GM19397 (cell line): ENCODE data around the gene IFT22.
"Not testable (repeated sequence)": the region's sequence is repeated elsewhere in the genome, so short reads cannot be mapped to it uniquely, and the experiment has no call there.

Experiments used
- ATAC-seq: cut with Tn5 transposase; IDR thresholded peaks from one replicate; pipeline ENCODE4 v1.9.1; 2021; ENCODE audit warnings: mild to moderate bottlenecking, moderate library complexity; ENCODE audit not compliant: unreplicated experiment

Gene IFT22

DNA sequence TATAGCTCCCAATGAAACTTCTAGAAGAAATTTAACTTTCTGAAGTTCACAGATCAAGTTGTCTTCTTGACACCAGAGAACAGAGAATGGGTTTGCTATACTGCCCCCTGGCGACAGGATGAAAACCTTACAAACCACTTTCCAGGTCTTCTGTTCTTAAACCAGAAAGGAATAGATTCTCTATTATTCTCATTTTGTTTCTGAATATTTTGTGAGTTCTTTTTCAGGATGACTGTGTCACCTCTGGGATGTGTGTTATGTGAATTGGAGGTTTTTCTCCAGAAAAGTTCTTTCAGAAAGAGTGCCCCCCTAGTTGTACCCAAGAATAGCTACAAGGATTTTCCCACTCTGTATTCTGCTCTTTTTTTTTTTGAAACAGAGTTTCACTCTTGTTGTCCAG, 6.3 kb downstream of the IFT22 start:
- no peak for ATAC-seq

DNA sequence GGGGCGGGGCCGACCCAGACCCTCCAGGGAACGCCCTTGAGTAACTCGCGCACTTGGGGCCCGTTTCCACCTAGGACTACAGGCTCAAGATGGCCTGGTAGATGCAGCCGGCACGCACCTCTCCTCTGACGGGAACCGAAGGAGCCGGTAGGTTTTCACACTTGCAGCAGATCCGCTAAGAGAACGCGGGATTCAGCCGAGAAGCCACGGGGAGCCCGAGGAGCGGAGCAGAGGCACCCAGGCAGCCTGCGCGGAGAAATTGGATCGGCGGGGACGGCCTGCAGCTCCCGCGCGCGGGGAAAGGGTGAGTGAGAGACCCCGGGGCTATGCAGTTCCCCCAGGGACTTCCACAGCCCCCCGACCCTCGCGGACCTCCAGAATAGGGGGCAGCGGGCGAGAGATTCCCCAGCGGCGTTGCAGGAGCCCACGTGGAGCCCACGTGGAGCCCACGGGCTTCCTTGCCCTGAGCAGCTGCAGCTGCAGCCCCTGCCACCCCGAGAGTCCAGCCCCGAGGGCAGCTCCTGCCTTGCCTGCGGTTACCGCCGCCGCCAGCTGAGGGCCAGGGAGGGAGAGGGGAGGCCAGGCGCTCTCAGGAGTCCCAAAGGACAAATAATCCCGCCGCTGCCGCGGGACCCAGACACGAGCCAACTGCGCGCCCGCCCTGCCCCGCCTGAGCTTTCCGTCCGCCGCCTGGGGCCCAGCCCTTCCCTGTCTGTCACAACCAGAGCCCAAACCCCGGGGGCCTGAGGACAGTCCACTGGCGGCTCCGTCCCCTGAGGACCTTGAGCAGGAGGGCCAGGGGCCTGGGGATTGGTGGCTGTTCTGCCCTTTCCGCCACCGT, 13.1 kb downstream of the IFT22 start:
- ATAC-seq, result no peak

DNA sequence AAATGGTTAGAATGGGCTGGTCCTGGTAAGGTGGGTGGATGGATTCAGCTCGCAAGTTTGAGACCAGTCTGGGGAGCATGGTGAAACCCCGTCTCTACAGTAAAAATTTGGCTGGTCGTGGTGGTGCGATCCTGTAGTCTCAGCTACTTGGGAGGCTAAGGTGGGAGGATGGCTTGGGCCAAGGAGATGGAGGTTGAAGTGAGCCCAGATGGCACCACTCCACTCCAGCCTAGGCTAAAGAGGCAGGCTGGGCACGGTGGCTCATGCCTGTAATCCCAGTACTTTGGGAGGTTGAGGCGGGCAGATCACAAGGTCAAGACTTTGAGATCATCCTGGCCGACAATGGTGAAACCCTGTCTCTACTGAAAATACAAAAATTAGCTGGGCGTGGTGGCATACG, 15.3 kb downstream of the IFT22 start:
- ATAC-seq, result no peak

DNA sequence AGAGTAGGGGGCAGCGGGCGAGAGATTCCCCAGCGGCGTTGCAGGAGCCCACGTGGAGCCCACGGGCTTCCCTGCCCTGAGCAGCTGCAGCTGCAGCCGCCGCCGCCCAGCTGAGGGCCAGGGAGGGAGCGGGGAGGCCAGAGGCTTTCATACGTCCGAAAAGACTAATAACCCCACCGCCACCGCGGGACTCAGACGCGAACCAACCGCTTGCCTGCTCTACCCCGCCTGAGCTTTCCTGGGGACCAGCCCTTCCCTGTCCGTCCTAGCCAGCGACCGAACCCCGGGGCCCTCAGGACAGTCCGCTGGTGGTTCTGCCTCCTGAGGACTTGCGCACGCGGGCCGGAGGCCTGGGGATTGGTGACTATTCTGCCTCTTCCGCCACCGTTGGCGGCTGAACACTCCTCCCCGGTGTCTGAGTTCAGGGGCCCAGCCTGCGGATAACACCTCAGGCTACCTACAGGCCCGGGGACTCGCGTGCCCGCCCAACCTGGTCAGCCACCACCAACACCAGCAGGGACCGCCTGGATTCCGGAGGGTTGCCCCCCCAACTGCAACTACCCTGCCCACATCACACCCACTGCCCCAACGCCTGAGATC, 18.4 kb downstream of the IFT22 start:
- no peak for ATAC-seq

DNA sequence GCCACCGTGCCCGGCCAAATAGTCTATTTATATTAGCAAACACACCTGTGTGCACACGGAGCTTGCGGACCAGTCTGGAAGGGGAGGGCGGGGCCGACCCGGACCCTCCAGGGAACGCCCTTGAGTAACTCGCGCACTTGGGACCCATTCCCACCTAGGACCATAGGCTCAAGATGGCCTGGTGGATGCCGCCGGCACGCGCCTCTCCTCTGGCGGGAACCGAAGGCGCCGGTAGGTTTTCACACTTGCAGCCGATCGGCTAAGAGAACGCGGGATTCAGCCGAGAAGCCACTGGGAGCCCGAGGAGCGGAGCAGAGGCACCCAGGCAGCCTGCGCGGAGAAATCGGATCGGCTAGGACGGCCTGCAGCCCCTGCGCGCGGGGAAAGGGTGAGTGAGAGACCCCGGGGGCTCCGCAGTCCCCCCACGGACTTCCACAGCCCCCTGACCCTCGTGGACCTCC, 18.9 kb downstream of the IFT22 start:
- ATAC-seq, result no peak

DNA sequence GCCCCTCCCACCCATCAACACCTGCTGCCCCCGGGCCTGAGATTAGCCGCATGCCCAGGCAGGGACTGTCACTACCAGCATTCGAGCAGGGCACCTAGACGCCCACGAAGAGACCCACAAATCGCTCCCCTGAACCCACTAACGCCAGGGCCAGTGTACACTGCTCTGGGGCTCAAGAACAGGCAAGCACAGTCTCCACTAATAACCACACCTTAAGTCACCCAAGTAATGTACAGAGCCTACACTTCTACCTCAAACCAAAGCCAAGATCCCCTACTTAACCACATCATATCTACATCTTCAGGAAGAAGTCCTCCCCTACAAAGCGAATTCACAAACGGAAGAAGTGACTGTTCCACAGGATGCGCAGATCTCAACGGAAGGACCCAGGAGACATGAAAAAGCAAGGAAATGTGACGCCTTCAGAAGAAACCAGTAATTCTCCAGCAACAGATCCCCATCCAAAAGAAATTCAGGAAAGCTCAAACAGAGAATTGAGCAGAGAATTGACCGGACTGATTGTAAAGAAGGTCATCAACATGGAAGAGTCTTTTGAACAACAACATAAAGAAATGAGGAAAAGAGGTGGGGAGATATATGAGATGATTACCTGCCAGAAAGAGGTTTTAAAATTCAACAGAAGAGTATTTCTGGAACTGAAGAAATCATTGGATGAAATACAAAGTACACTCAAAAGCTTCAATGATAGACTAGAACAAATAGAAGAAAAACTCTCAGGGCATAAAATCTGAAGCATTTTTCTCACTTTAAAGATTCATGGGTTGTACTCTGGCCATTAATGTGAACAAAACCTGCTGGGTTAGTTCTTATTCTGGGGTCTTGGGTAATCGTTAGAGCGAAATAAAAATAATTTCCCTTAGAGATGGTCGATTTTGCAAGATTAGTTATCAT, 20.9 kb downstream of the IFT22 start:
- no peak for ATAC-seq

DNA sequence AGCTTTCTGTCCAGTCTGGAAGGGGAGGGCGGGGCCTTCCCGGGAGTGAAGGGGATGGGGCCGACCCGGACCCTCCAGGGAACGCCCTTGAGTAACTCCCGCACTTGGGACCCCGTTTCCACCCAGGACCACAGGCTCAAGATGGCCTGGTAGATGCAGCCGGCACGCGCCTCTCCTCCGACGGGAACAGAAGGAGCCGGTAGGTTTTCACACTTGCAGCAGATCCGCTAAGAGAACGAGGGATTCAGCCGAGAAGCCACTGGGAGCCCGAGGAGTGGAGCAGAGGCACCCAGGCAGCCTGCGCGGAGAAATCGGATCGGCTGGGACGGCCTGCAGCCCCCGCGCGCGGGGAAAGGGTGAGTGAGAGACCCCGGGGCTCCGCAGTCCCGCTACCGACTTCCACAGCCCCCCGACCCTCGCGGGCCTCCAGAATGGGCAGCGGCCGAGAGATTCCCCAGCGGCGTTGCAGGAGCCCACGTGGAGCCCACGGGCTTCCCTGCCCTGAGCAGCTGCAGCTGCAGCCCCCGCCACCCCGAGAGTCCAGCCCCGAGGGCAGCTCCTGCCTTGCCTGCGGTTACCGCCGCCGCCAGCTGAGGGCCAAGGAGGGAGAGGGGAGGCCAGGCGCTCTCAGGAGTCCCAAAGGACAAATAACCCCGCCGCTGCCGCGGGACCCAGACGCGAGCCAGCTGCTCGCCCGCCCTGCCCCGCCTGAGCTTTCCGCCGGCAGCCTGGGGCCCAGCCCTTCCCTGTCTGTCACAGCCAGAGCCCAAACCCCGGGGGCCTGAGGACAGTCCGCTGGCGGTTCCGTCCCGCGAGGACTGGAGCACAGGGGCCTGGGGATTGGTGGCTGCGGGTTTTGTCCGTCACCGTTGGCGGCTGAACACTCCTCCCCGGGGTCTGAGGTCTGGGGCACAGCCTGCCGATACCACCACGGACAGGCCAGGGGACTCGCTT, 21.8 kb downstream of the IFT22 start:
- ATAC-seq, result no peak

DNA sequence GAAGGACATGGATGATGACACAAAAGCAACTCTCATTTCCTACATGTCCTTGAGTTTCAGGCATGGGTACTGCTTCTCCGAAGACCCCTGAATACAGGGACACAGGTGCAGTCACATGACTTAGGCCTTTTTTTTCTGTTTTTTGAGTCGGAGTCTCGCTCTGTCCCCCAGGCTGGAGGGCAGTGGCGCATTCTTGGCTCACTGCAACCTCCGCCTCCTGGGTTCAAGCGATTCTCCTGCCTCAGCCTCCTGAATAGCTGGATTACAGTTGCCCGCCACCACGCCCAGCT, 26.8 kb downstream of the IFT22 start:
- ATAC-seq, result no peak

DNA sequence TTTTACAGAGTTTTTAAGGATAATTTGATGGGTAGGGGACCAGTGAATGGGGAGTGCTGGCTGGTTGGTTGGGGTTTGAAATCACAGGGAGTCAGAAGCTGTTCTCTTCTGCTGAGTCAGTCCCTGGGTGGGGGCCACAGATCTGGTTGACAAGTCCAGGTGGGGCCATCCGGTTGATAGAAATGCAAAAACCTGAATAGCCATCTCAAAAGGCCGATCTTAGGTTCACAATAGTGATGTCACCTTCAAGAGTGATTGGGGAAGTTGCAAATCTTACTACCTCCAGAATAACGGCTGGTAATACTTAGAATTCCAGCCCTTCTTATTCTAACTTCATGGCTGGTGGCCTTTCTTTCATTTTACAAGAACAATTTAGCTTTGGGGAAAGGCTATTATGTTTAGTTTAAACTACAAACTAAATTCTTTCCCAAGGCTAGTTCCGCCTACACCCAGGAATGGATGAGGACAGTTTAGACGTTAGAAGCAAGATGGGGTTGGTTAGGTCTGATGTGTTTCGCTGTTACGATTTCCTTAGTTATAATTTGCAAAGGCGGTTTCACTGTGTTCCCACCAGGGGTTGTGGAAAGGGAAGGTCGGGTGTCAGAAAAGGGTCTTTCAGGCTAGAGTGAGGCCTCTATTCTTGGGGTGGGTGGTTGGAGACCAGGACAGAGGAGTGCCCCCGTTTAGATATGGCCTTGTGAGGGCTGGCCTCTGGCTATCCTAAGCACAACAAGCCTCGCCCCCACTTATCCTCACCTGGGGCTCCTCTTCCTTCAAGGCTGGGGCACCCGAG, 27.4 kb downstream of the IFT22 start:
- no peak for ATAC-seq

DNA sequence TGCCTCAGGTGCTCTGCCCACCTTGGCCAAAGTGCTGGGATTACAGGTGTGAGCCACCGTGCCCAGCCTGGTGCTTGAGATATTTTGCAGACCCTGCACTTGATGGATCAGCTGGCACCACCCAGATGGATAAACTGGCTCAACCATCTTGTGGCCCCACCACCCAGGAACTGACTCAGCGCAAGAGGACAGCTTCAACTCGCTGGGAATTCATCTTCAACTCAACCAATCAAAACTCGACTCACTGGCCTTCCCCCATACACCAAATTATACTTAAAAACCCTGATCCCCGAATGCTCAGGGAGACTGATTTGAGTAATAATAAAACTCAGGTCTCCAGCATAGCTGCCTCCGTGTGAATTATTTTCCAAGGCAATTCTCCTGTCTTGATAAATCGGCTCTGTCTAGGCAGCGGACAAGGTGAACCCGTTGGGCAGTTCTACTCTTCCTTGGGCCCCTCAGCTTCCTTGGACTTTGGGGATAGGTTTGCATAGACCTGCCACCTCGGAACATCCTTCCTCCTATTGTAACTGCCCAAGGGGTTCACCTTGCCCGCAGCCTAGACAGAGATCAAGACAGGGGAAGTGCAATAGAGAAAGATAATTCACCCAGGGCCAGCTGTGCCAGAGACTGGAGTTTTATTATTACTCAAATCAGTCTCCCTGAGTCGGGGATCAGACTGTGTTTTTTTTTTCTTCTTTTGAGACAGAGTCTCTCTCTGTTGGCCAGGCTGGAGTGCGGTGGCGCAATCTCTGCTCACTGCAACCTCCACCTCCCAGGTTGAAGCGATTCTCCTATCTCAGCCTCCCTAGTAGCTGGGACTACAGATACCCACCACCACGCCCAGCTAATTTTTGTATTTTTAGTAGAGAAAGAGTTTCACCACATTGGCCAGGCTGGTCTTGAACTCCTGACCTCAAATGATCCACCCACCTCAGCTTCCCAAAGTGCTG, 28.3 kb downstream of the IFT22 start:
- ATAC-seq, result not testable (repeated sequence)

DNA sequence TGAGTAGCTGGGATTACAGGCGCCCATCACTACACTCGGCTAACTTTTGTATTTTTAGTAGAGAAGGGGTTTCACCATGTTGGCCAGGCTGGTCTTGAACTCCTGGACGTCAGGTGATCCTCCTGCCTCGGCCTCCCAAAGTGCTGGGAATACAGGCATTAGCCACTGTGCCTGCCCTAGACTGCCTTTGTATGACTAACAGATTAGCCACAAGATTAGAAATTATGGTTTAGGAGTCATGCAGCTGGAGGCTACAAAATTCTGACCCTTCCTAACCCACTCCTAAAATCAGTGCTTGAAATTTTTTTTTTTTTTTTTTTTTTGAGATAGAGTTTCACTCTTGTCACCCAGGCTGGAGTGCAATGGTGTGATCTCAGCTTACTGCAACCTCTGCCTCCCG, 29.0 kb downstream of the IFT22 start:
- not testable (repeated sequence) for ATAC-seq

DNA sequence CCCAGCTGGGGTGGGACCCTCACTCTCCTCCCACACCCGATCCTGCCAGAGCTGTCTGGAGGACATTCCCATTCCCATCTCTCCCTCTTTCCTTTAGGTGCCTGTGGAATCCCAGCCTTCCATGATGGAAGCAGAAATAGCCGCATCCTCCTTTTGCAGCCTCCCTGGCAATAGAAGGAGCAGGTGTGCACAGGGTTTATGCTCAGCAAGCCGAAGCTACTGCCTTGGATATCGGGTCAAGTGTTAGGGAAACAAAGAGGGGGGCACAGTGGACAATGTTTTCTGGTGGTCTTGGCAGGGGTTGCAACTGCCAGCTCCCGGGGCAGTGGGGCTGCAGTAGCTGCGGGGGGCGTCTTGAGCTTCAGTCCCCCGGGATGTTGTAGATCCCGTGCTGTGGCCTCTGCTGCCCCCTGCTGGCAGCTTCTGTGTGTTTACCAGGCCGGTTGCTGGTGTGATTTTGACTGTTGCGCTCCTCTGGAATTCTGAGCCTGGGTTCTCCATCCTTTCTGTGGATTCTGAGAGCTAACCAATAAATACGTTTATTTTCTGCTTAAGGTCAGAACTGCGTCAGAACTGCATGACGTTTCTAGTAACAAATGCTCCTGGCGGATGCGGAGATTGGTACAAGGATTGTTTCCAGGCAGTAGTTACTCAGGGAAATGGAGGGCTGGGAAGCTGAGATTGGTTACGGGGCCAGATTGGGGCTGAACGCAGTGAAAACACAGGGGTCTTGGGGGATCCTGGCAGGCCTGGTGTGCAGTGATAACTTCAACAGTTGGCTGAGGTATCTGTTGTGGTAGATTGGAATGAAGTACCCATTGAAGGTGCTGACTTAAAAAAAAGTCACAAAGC, 31.2 kb downstream of the IFT22 start:
- ATAC-seq, result peak; percentile 22

DNA sequence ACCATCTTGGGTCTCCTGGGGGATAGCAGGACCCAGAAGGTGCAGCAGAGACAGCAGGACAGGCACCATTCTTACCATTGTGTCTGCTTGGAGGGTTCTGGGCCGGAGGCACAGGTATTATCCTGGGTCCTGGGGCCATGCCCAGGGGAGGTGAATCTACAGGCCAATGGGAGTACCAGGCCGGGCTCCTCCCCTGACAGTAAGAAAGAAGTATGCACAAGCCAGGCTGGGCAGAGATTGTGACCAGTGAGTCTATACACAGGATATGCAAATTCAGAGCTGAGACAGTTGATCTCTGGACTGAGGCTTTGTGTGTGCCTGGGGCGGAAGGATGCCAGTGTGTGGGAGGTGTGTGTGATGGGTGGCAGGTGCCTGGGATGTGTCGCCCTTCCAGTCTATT, 31.9 kb downstream of the IFT22 start:
- ATAC-seq, result peak; percentile 84

DNA sequence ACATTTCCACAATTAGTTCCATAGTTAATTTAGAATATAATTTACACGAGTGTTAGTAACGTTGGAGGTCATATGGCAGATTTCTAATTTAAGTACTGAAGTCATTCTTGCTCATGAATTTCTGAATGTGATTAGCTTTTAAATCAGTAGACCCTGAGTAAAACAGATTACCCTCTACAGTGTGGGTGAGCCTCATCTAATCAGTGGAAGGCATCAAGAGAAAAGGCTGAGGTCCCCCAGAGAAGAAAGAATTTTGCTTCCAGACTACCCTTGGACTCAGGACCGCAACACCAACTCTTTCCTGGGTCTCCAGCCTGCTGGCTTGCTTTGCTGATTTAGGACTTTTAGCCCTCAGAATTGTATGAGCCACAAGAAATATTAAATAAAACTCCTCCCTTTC, 33.2 kb downstream of the IFT22 start:
- no peak for ATAC-seq

DNA sequence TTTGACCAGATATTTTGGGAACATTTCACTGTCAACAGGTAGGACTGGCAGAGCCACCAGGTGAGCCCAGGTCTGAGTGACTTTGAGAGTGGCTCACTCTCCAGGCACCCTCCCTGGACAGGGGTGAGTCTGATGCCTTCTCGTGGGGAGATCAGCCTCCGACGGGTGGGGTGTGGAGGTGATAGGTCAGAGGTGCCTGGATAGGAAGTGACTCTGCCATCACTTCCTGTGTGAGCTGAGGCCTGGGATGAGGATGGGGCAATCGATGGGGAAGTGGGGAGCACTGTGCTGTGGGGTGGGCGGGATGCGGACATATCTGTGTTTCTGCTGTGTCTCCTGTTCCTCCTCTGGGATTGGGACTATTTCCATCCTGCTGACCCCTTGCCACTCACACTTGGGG, 34.6 kb downstream of the IFT22 start:
- no peak for ATAC-seq

DNA sequence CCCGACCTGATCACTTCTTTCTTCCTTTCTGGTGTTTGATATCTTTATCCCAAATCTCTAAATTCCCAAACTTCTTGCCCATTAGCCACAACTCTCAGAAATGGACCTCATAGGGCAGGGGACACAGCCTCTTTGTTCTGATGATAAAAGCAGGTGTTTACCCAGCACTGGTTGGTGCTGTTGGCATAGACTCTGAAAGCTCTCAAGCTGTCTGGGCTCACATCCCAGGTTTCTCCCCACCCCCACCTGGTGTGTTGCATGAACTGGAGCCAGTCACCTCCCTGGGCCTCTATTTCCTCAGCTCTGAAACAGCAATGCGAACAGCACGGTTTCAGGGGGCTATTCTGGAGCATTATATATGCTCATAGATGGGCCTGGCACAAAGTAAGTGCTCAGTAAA, 35.7 kb downstream of the IFT22 start:
- ATAC-seq, result not testable (repeated sequence)

DNA sequence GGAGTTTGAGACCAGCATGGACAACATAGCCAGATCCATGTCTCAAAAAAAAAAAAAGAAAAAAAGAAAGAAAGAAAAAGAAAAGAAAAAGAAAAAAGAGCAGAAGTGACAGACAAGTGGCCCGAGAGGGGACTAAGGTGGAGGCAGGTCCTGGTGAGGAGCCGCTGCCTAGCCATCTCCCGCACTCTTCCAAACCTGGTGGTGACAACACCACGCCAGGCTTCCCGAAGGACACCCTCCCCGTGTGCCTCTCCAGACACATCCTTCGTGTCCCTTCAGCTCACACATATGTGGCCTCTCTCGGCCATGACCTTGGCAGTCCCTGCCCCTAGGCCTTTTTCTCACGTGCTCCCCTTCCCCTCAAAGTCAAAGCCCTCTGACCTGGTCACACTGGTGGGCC, 36.4 kb downstream of the IFT22 start:
- ATAC-seq, result no peak

DNA sequence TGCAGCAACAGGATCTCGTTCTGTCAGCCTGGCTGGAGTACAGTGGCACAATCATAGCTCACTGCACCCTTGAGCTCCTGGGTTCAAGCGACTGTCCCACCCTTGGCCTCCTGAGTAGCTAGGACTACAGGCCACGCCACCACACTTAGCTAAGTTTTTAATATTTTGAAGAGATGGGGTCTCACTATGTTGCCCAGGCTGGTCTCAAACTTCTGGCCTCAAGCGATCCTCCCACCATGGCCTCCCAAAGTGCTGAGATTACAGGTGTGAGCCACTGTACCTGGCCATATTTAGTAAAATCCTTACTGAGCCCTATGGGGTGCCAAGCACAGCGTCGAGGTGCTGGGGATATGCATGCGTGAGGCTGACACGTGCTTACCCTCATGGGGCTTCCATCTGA, 40.7 kb downstream of the IFT22 start:
- ATAC-seq, result not testable (repeated sequence)
